ENCODE measurements around the gene SEC14L3.

DNA sequence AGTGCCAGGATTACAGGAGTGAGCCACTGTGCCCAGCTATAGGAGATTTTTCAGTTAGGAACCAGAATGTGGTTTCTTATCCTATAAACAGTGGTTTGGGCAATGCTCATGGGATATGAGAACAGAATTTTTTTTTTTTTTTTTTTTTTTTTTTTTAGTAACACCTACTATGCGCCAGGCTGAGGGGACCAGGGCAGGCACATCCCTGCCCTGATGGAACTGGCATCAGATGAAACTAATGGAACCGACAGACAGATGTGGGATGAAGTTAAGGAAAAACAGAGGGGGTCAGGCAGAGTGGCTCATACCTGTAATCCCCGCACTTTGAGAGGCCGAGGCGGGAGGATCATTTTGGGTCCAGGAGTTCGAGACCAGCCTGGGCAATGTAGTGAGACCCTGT lies 28.8 kb upstream of the SEC14L3 start:
- TF ChIP-seq, protein P1, sequence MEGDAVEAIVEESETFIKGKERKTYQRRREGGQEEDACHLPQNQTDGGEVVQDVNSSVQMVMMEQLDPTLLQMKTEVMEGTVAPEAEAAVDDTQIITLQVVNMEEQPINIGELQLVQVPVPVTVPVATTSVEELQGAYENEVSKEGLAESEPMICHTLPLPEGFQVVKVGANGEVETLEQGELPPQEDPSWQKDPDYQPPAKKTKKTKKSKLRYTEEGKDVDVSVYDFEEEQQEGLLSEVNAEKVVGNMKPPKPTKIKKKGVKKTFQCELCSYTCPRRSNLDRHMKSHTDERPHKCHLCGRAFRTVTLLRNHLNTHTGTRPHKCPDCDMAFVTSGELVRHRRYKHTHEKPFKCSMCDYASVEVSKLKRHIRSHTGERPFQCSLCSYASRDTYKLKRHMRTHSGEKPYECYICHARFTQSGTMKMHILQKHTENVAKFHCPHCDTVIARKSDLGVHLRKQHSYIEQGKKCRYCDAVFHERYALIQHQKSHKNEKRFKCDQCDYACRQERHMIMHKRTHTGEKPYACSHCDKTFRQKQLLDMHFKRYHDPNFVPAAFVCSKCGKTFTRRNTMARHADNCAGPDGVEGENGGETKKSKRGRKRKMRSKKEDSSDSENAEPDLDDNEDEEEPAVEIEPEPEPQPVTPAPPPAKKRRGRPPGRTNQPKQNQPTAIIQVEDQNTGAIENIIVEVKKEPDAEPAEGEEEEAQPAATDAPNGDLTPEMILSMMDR (IDR thresholded peaks at IDR 0.05): no peak
- TF ChIP-seq POLR2AphosphoS5 (IDR thresholded peaks at IDR 0.05): no peak
